Esophagus squamous epithelium (tissue), 4 donors: ENCODE measurements around the gene TSPAN1.
"Not testable (repeated sequence)": the region's sequence is repeated elsewhere in the genome, so short reads cannot be mapped to it uniquely, and the experiment has no call there.

Source experiments
- POLR2A ChIP-seq, 4 donors: fragments of 450-650 bp; IDR thresholded peaks; one replicate each; pipeline ENCODE4 v1.6.1; 2017; ENCODE audit warnings: antibody characterized with exemption in 4 of 4, mild to moderate bottlenecking in 4 of 4, moderate library complexity in 3 of 4
- TF ChIP-seq, protein P1 (sequence below), 6 experiments: fragments of 450-650 bp in 4 of 6; fragments of 200-600 bp in 2 of 6; sonication (generic) in 2 of 6; IDR thresholded peaks; one replicate each; pipeline ENCODE4 v1.5.1; 2016 to 2019; ENCODE audit warnings: antibody characterized with exemption in 6 of 6, mild to moderate bottlenecking in 4 of 6, moderate library complexity in 4 of 6

DNA sequence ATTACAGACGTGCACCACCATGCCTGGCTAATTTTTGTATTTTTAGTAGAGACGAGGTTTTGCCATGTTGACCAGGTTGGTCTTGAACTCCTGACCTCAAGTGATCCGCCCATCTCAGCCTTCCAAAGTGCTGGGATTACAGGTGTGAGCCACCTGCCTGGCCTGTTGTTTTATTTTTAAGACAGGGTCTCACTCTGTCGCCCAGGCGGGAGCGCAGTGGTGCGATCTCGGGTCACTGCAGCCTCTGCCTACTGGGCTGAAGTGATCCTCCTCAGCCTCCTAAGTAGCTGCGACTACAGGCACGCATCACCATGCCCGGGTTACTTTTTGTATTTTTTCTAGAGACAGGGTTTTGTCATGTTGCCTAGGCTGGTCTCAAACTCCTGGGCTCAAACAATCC lies 48.2 kb downstream of the TSPAN1 start:
- TF ChIP-seq, protein P1, sequence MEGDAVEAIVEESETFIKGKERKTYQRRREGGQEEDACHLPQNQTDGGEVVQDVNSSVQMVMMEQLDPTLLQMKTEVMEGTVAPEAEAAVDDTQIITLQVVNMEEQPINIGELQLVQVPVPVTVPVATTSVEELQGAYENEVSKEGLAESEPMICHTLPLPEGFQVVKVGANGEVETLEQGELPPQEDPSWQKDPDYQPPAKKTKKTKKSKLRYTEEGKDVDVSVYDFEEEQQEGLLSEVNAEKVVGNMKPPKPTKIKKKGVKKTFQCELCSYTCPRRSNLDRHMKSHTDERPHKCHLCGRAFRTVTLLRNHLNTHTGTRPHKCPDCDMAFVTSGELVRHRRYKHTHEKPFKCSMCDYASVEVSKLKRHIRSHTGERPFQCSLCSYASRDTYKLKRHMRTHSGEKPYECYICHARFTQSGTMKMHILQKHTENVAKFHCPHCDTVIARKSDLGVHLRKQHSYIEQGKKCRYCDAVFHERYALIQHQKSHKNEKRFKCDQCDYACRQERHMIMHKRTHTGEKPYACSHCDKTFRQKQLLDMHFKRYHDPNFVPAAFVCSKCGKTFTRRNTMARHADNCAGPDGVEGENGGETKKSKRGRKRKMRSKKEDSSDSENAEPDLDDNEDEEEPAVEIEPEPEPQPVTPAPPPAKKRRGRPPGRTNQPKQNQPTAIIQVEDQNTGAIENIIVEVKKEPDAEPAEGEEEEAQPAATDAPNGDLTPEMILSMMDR (IDR thresholded peaks at IDR 0.05) = not testable (repeated sequence)
- TF ChIP-seq POLR2A (IDR thresholded peaks at IDR 0.05) = not testable (repeated sequence)
